Left lobe of liver (tissue), 2 donors: ENCODE data around the gene SIGLEC7. TPM values are rescaled to one million over a fixed set of nuclear protein-coding genes. Genes with fewer than 3 reads are reported as not detected.

Source experiments
- ATAC-seq: fragments of 200-7000 bp; cut with Tn5 transposase; one replicate; pipeline ENCODE4 v1.9.1; 2020; ENCODE audit warnings: mild to moderate bottlenecking, moderate library complexity
- DNase-seq: peaks from one replicate; pipeline ENCODE4 v3.0.0-alpha.2; 2020; ENCODE audit warnings: low spot score
- total RNA-seq: library from RNA; stranded (reverse); gene quantifications from one replicate; pipeline ENCODE4 v1.2.1, GENCODE V29; 2021
- donor health status: DM: no; HTN: no; CAD: no; lungs with moderate emphysema.
- donor health status: DM: no; HTN: yes; CAD: no.

The SIGLEC7 gene
- 3.8 TPM for total RNA-seq

GRCh38 chr19:51142119-51142518 lies at the start of gene SIGLEC7:
Gene SIGLEC7 (plus strand): TSS chr19:51142301. CDS start chr19:51142370, 69 bp downstream.
- DNase-seq: peak; percentile 46
- ATAC-seq: peak; percentile 48

- ATAC-seq (no peak), DNase-seq (no peak)
Observed at GRCh38 chr19:51093101-51093500, 49.0 kb upstream of the SIGLEC7 start.

GRCh38 chr19:51093510-51094345 lies 48.4 kb upstream of the SIGLEC7 start:
- ATAC-seq (no peak), DNase-seq (no peak)

GRCh38 chr19:51094696-51095279 lies 47.3 kb upstream of the SIGLEC7 start:
- DNase-seq (no peak), ATAC-seq (no peak)

GRCh38 chr19:51096473-51097165 lies 45.5 kb upstream of the SIGLEC7 start:
- ATAC-seq (no peak), DNase-seq (no peak)

GRCh38 chr19:51097166-51097738 lies 44.8 kb upstream of the SIGLEC7 start:
- ATAC-seq (peak; percentile 77), DNase-seq (no peak)

GRCh38 chr19:51097796-51098195 lies 44.3 kb upstream of the SIGLEC7 start:
- no peak for DNase-seq
- ATAC-seq: no peak

- DNase-seq: no peak
Observed at GRCh38 chr19:51098365-51099046, 43.6 kb upstream of the SIGLEC7 start.

GRCh38 chr19:51099047-51099382 lies 43.1 kb upstream of the SIGLEC7 start:
- ATAC-seq: no peak

More at GRCh38 chr19:51098365-51099046, 43.6 kb upstream of the SIGLEC7 start:
- ATAC-seq: peak; percentile 31

GRCh38 chr19:51100601-51101000 lies 41.5 kb upstream of the SIGLEC7 start:
- DNase-seq (no peak), ATAC-seq (no peak)

More at GRCh38 chr19:51099047-51099382, 43.1 kb upstream of the SIGLEC7 start:
- DNase-seq: no peak

- ATAC-seq (no peak), DNase-seq (no peak)
Observed at GRCh38 chr19:51101171-51101865, 40.8 kb upstream of the SIGLEC7 start.

GRCh38 chr19:51102991-51103390 lies 39.1 kb upstream of the SIGLEC7 start:
- ATAC-seq (no peak), DNase-seq (no peak)

- ATAC-seq (no peak), DNase-seq (no peak)
Observed at GRCh38 chr19:51103926-51104341, 38.2 kb upstream of the SIGLEC7 start.

GRCh38 chr19:51107406-51108065 lies 34.6 kb upstream of the SIGLEC7 start:
- ATAC-seq (no peak), DNase-seq (no peak)

- DNase-seq (peak; percentile 99), ATAC-seq (peak; percentile 98)
Observed at GRCh38 chr19:51108066-51108804, 33.9 kb upstream of the SIGLEC7 start, which contains the start of gene CTU1. Gene CTU1 (minus strand): TSS chr19:51108409. CDS start chr19:51104569, 3,840 bp downstream.

- DNase-seq (no peak), ATAC-seq (peak; percentile 46)
Observed at GRCh38 chr19:51108805-51109146, 33.3 kb upstream of the SIGLEC7 start.

- no peak for ATAC-seq
- DNase-seq: no peak
Observed at GRCh38 chr19:51110666-51110971, 31.5 kb upstream of the SIGLEC7 start.

- no peak for ATAC-seq
- DNase-seq: no peak
Observed at GRCh38 chr19:51111606-51112005, 30.5 kb upstream of the SIGLEC7 start.

GRCh38 chr19:51114087-51114729 lies 27.9 kb upstream of the SIGLEC7 start:
- ATAC-seq (no peak), DNase-seq (no peak)
